Suppressor macrophage treated with lipopolysaccharide for 4 hours (primary cell): ENCODE measurements around the gene KRTAP12-3.
"Not testable (repeated sequence)": the region's sequence is repeated elsewhere in the genome, so short reads cannot be mapped to it uniquely, and the experiment has no call there.

ENCODE experiments used
- DNase-seq: peaks from one replicate; pipeline ENCODE4 v3.0.0-alpha.2; 2020

KRTAP12-3 gene

GRCh38 chr21:44627831-44628233 lies 29.9 kb upstream of the KRTAP12-3 start:
- DNase-seq, result not testable (repeated sequence)

DNA sequence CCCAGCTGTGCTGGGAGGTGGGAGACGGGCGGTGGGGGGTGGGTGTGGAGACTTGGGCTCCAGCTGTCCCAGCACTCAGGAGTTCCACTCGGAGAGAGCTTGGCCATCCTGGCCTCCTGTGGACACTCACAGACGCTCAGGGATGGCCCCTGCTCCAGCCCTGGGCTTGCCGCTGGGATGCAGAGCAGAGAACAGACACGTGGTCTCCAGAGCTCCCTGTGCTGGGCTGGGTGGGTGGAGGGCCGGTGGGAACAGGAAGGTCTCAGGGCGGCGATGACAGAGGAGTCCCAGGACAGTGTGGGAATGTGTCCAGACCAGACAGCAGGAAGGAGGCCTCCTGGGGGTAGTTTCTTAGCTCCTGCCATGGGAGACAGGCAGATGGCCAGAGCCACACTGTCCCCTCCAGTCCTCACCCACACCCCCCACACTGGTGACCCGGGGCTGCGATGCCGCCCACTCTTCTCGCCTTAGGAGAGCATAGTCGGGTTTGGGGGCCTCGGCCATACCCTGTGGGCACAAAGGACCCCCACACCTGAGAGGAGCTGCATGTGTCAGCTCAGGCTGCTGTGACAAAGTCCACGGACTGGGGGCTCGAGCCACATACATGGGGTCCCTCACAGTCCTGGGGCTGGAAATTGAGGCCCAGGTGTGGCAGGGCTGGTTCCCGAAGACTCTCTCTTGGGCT lies 28.9 kb upstream of the KRTAP12-3 start:
- no peak for DNase-seq

DNA sequence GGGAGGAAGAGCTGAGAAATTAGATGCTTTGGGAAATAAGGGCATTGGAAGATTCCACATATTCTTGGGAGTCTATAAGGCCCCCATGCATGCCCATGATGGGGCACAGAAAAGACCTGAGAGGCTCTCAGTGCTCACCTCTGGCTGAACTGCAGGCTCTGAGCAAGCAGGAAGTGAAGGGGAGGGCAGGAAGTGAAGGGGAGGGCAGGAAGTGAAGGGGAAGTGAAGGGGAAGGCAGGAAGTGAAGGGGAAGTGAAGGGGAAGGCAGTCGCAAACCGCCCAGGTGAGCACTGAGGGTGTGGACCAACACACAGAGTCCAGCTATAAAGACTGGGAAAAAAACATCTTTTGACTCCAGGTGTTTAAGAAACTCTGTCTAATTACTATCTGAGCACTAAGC lies 27.3 kb upstream of the KRTAP12-3 start:
- no peak for DNase-seq

- no peak for DNase-seq
Observed at GRCh38 chr21:44632067-44632466, 25.7 kb upstream of the KRTAP12-3 start.

GRCh38 chr21:44636209-44637017 lies 21.3 kb upstream of the KRTAP12-3 start:
- no peak for DNase-seq

DNA sequence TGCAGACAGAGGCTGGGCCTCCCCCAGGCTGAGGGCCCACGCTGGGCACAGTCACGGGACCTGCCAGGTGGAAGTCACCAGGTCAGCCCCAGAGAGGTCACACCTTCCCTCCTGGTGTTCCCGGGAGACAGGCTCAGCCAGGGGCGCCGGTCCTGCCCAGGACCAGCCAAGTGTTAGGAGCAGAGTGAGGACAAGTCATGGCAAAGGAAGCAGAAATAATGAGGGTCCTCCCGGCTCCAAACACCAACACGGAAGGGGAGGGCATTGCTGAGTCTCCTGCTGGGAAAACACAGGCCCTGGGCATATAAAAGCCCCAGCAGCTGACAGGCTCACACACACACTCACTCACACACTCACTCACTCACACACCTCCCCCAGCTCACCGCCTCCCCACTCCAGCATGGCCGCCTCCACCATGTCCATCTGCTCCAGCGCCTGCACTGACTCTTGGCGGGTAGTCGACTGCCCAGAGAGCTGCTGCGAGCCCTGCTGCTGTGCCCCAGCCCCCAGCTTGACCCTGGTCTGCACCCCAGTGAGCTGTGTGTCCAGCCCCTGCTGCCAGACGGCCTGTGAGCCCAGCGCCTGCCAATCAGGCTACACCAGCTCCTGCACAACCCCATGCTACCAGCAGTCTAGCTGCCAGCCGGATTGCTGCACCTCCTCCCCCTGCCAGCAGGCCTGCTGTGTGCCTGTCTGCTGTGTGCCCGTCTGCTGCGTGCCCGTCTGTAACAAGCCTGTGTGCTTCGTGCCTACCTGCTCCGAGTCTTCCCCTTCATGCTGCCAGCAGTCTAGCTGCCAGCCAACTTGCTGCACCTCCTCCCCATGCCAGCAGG lies 20.5 kb upstream of the KRTAP12-3 start, which contains the start of gene KRTAP10-10:
Gene KRTAP10-10, plus strand, starts transcription at position 339 of the 833 bp plus-strand sequence. Its CDS starts 62 bp downstream, at position 401.
- no peak for DNase-seq

DNA sequence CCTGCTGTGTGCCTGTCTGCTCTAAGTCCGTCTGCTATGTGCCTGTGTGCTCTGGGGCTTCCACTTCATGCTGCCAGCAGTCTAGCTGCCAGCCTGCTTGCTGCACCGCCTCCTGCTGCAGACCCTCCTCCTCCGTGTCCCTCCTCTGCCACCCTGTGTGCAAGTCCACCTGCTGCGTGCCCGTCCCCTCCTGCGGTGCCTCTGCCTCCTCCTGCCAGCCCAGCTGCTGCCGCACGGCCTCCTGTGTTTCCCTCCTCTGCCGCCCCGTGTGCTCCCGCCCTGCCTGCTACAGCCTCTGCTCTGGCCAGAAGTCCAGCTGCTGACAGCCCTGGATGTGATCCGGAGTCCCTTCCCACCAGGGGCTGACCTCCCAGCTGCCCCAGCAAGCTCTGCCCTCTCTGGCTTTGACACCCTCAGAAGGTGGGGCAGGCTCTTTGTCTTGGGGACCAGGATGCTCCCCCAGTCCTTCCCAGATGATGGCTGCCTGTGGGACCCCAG lies 19.8 kb upstream of the KRTAP12-3 start:
- DNase-seq, result not testable (repeated sequence)

GRCh38 chr21:44638506-44639330 lies 19.0 kb upstream of the KRTAP12-3 start:
- not testable (repeated sequence) for DNase-seq

DNA sequence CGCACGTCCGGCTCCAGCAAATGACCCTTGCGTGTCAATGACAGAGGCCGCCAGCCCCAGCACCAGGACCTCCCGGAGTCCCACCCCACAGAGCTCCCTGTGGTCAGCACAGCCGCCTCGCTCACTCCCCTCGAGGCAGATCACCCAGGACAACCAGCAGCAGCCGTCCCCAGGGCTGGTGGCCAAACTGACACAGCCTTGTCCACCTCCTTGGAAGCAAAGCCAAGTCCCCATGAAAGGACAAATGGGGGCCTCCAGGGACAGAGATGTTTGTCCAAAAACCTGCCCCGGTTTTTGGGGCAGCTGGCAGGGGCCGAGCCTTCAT lies 18.4 kb upstream of the KRTAP12-3 start:
- DNase-seq, result no peak

GRCh38 chr21:44640761-44641160 lies 17.0 kb upstream of the KRTAP12-3 start:
- no peak for DNase-seq

- no peak for DNase-seq
Observed at GRCh38 chr21:44643741-44644310, 13.9 kb upstream of the KRTAP12-3 start.

- no peak for DNase-seq
Observed at GRCh38 chr21:44644878-44645277, 12.9 kb upstream of the KRTAP12-3 start.

DNA sequence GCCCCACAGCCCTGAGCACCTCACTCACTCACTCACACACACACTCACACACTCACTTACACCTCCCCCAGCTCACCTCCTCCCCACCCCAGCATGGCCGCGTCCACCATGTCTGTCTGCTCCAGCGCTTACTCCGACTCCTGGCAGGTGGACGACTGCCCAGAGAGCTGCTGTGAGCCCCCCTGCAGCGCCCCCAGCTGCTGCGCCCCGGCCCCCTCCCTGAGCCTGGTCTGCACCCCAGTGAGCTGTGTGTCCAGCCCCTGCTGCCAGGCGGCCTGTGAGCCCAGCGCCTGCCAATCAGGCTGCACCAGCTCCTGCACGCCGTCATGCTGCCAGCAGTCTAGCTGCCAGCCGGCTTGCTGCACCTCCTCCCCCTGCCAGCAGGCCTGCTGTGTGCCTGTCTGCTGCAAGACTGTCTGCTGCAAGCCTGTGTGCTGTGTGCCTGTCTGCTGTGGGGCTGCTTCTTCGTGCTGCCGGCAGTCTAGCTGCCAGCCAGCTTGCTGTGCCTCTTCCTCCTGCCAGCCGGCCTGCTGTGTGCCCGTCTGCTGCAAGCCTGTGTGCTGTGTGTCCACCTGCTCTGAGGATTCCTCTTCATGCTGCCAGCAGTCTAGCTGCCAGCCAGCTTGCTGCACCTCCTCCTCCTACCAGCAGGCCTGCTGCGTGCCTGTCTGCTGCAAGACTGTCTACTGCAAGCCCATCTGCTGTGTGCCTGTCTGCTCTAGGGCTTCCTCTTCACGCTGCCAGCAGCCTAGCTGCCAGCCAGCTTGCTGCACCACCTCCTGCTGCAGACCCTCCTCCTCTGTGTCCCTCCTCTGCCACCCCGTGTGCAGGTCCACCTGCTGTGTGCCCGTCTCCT lies 11.1 kb upstream of the KRTAP12-3 start, which contains the start of gene KRTAP10-11:
Gene KRTAP10-11, plus strand, starts transcription at position 49 of the 856 bp plus-strand sequence. Its CDS starts 45 bp downstream, at position 94.
- DNase-seq, result not testable (repeated sequence)

- no peak for DNase-seq
Observed at GRCh38 chr21:44647222-44647552, 10.5 kb upstream of the KRTAP12-3 start.

- DNase-seq, result no peak
Observed at GRCh38 chr21:44648557-44649311, 9.0 kb upstream of the KRTAP12-3 start.

- no peak for DNase-seq
Observed at GRCh38 chr21:44649521-44650100, 8.1 kb upstream of the KRTAP12-3 start.

- no peak for DNase-seq
Observed at GRCh38 chr21:44650265-44650972, 7.3 kb upstream of the KRTAP12-3 start.

DNA sequence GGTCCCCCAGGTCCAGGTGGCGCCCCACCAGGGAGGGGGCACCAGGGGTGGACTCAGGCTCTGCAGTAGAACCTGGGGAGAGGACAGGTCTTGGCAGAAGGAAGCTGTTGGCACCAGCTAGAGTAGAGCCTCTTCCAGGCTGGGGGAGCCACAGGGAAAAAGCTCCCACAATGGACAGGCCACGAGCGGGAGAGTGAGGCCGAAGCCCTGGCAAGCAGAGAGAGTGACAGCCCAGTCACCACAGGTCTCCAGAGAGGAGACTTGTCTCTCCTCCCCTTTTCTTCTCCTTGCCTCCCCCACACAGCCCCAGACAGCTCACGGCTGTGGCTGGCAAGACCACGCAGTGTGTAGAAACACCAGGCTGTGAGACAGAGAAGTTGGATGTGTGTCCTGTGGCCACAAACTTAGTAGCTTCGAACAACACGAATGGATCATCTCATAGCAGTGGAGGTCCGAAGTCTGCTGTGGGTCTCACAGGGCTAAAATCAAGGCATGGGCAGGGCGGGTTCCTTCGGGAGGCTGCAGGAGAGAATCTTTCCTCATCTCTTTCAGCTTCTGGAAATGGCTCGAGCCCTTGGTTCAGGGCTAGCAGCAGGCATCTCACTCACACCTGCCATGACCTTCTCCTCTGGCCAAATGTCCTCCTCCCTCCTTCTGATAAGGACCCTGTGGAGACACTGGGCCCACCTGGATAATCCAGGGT lies 6.6 kb upstream of the KRTAP12-3 start:
- DNase-seq, result no peak
